GM23338 (cell line): ENCODE measurements around the gene CKB. TPM values are rescaled to one million over a fixed set of nuclear protein-coding genes. Genes with fewer than 3 reads are reported as not detected.

Experiments used
- ATAC-seq: fragments of 200-7000 bp; cut with Tn5 transposase; 3 replicates; pipeline ENCODE4 v1.9.1; 2020
- DNase-seq: peaks from one replicate; pipeline ENCODE4 v3.0.0-alpha.2; 2015; ENCODE audit warnings: low spot score
- H2AFZ ChIP-seq: fragments of 200-600 bp; sonication (generic); 2 replicates; pipeline ENCODE4 v1.8.0; 2016; ENCODE audit warnings: antibody characterized with exemption, mild to moderate bottlenecking, moderate library complexity
- H3F3A ChIP-seq: fragments of 200-600 bp; sonication (generic); replicated peaks from 2 replicates; pipeline ENCODE4 v1.8.0; 2017; ENCODE audit warnings: antibody characterized with exemption, mixed run types, low read depth
- H3K27ac ChIP-seq: fragments of 200-600 bp; sonication (generic); 2 replicates; pipeline ENCODE4 v1.6.1; 2016; ENCODE audit warnings: low read depth
- H3K27me3 ChIP-seq: fragments of 200-600 bp; sonication (generic); 2 replicates; pipeline ENCODE4 v1.8.0; 2016; ENCODE audit warnings: mild to moderate bottlenecking, mixed run types, moderate library complexity; ENCODE audit not compliant: insufficient read depth
- H3K36me3 ChIP-seq: fragments of 200-600 bp; sonication (generic); 2 replicates; pipeline ENCODE4 v1.8.0; 2016; ENCODE audit warnings: mild to moderate bottlenecking; ENCODE audit not compliant: insufficient read depth
- H3K4me1 ChIP-seq: fragments of 200-600 bp; sonication (generic); 2 replicates; pipeline ENCODE4 v1.8.0; 2016; ENCODE audit warnings: mild to moderate bottlenecking, moderate library complexity; ENCODE audit not compliant: insufficient read depth
- H3K4me2 ChIP-seq: fragments of 200-600 bp; sonication (generic); 2 replicates; pipeline ENCODE4 v1.7.1; 2017; ENCODE audit warnings: mixed run types
- H3K4me3 ChIP-seq: fragments of 200-600 bp; sonication (generic); 2 replicates; pipeline ENCODE4 v1.6.1; 2016; ENCODE audit warnings: mixed run types
- H3K79me2 ChIP-seq: fragments of 200-600 bp; sonication (generic); replicated peaks from 2 replicates; pipeline ENCODE4 v1.8.0; 2017; ENCODE audit warnings: mild to moderate bottlenecking; ENCODE audit not compliant: insufficient read depth
- H3K9me2 ChIP-seq: fragments of 200-600 bp; sonication (generic); 2 replicates; pipeline ENCODE4 v1.8.0; 2017; ENCODE audit not compliant: insufficient read depth
- H4K20me1 ChIP-seq: fragments of 200-600 bp; sonication (generic); replicated peaks from 2 replicates; pipeline ENCODE4 v1.8.0; 2017; ENCODE audit warnings: mild to moderate bottlenecking; ENCODE audit not compliant: insufficient read depth
- H3K27ac Mint-ChIP-seq: 2 replicates; pipeline ENCODE4 v1.8.0; 2020; ENCODE audit warnings: inconsistent platforms, mild to moderate bottlenecking, moderate library complexity, mixed read lengths
- H3K27me3 Mint-ChIP-seq: 3 replicates; pipeline ENCODE4 v1.8.0; 2022; ENCODE audit warnings: low read depth, mild to moderate bottlenecking, moderate library complexity, mixed read lengths, inconsistent platforms; ENCODE audit not compliant: insufficient read depth, poor library complexity
- H3K36me3 Mint-ChIP-seq: 3 replicates; pipeline ENCODE4 v1.8.0; 2021; ENCODE audit warnings: low read depth, mild to moderate bottlenecking, inconsistent platforms, moderate library complexity, mixed read lengths
- H3K4me1 Mint-ChIP-seq: 3 replicates; pipeline ENCODE4 v1.8.0; 2020; ENCODE audit warnings: mild to moderate bottlenecking, inconsistent platforms, mixed read lengths
- H3K4me3 Mint-ChIP-seq: 3 replicates; pipeline ENCODE4 v1.8.0; 2021; ENCODE audit warnings: moderate library complexity, mild to moderate bottlenecking, inconsistent platforms, mixed read lengths
- H3K9me3 Mint-ChIP-seq: 3 replicates; pipeline ENCODE4 v1.8.0; 2020; ENCODE audit warnings: moderate library complexity, mild to moderate bottlenecking, inconsistent platforms, mixed read lengths
- CREB1 ChIP-seq: fragments of 250-450 bp; sonication (Bioruptor Pico); IDR thresholded peaks from 2 replicates; pipeline ENCODE4 v1.5.0; 2020; ENCODE audit warnings: low read depth, mild to moderate bottlenecking, moderate library complexity
- ETS1 ChIP-seq: IDR thresholded peaks from 2 replicates; pipeline ENCODE4 v1.6.1; 2016; ENCODE audit warnings: antibody characterized with exemption
- EZH2 ChIP-seq: fragments of 200-600 bp; sonication (generic); IDR thresholded peaks from one replicate; pipeline ENCODE4 v1.8.0; 2017; ENCODE audit warnings: antibody characterized with exemption, mild to moderate bottlenecking, low read depth; ENCODE audit not compliant: unreplicated experiment
- EZH2phosphoT487 ChIP-seq: fragments of 200-600 bp; sonication (generic); IDR thresholded peaks from one replicate; pipeline ENCODE4 v1.8.1; 2018; ENCODE audit warnings: antibody characterized with exemption; ENCODE audit not compliant: unreplicated experiment
- JUNB ChIP-seq: IDR thresholded peaks from one replicate; pipeline ENCODE4 v1.6.1; 2016; ENCODE audit warnings: antibody characterized with exemption; ENCODE audit not compliant: unreplicated experiment
- POLR2AphosphoS5 ChIP-seq: IDR thresholded peaks from 2 replicates; pipeline ENCODE4 v1.6.1; 2016; ENCODE audit warnings: antibody characterized with exemption, low read depth
- STAT1 ChIP-seq: IDR thresholded peaks from one replicate; pipeline ENCODE4 v1.6.1; 2016; ENCODE audit warnings: antibody characterized with exemption; ENCODE audit not compliant: unreplicated experiment
- ZNF331 ChIP-seq: fragments of 250-450 bp; sonication (Bioruptor Pico); IDR thresholded peaks from 2 replicates; pipeline ENCODE4 v1.5.0; 2020; ENCODE audit warnings: low read depth, mild to moderate bottlenecking, moderate library complexity
- ZNF462 ChIP-seq: fragments of 250-450 bp; sonication (Bioruptor Pico); IDR thresholded peaks from 2 replicates; pipeline ENCODE4 v1.5.0; 2020; ENCODE audit warnings: mild to moderate bottlenecking, moderate library complexity
- polyA plus RNA-seq: library from polyadenylated mRNA; unstranded; fragments of >200 nt; fragmentation: Nextera tagmentation; extraction: Ambion mirVana; gene quantifications from 2 replicates; pipeline ENCODE4 v1.2.1, GENCODE V29; 2016
- total RNA-seq: library from RNA; depleted of rRNA; stranded (reverse); fragments of >200 nt; shearing (Covaris generic); gene quantifications from 2 replicates; pipeline ENCODE4 v1.2.3, GENCODE V29; 2014
- TF ChIP-seq, protein P1 (sequence below), 2 experiments: fragments of 200-600 bp in 1 of 2; sonication (generic) in 1 of 2; conservative IDR thresholded peaks; 2 replicates each; pipeline versions ENCODE4 v1.5.1 to v1.6.1; 2016 to 2017; ENCODE audit warnings: antibody characterized with exemption in 2 of 2, low read depth in 2 of 2, mild to moderate bottlenecking in 2 of 2, moderate library complexity in 1 of 2

CKB gene
- total and polyA plus RNA-seq, 2 experiments from 2014 or later: 604 to 852 TPM

DNA sequence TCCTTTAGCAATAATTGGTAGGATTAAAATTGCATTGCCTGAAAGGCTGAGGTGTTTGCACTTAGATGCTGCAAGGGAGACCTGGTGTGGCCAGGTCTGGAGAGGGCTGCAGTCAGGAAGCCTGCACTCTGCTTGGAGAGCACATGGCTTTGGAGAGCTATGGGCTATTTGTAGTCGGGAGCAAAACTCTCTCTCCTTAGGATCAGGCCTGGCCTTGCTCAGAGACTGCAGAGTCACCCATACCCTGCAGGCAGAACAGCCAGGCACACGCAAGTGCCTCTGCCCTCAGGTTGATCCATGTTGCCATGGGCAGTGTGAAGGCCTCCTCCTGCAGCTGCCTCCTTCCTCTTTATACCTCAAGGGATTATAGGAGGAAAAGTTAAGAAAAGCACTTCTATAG is 26.8 kb downstream of the CKB start (continued):
- TF ChIP-seq, protein P1, sequence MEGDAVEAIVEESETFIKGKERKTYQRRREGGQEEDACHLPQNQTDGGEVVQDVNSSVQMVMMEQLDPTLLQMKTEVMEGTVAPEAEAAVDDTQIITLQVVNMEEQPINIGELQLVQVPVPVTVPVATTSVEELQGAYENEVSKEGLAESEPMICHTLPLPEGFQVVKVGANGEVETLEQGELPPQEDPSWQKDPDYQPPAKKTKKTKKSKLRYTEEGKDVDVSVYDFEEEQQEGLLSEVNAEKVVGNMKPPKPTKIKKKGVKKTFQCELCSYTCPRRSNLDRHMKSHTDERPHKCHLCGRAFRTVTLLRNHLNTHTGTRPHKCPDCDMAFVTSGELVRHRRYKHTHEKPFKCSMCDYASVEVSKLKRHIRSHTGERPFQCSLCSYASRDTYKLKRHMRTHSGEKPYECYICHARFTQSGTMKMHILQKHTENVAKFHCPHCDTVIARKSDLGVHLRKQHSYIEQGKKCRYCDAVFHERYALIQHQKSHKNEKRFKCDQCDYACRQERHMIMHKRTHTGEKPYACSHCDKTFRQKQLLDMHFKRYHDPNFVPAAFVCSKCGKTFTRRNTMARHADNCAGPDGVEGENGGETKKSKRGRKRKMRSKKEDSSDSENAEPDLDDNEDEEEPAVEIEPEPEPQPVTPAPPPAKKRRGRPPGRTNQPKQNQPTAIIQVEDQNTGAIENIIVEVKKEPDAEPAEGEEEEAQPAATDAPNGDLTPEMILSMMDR (conservative IDR thresholded peaks at IDR 0.05; ENCODE audit: low read depth in 2 of 2): no peak

DNA sequence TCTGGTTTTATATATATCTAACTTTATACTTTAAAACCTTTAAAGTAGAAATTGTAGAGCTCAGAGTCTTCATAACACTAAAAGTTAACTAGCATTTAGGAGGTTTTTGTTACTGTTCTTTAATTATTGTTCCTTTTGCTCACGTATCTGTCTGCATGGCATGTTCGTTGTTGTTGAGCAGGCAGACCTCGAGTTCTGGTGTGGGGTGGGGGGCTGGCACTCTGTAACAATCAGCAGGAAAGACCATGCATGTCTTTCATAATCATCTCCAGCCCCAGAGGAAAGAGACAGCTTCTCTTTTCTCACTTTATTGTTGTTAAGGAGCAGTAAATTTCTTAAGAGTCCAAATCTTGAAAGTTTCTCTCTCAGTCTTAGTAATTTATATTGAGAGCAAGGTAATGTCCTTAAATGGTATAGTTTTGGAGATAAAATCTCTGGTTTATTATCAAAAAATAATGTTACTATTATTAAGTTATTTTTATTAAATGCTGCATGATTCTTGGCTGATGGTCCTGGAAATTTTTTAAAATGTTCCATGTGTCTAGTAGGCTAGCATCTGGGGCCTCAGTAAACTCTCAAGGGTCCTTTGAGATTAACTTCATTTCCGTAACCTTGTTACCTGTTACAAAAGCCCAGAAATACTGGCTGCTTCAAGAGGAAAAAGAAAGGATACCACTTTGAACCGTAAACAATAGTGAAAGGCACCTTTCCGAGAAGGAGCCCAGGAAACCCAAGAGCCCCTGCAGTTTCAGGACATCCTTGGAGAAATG is 30.3 kb downstream of the CKB start:
- Histone ChIP-seq H3K27me3 (no peaks in the 10 kb centered on the region), H3K27ac (peak overlapping the region; percentile 52; the same call in 1 of the 2 replicates), H2AFZ (no peak overlapping the region), H4K20me1 (no peaks in the 10 kb centered on the region; the same call in 1 of the 2 replicates), H3K4me2 (no peak overlapping the region), H3K36me3 (peaks cover 24% of the 10 kb centered on the region; the same call in 1 of the 2 replicates), H3K4me1 (no peaks in the 10 kb centered on the region), H3K79me2 (no peaks in the 10 kb centered on the region), H3K4me3 (no peak overlapping the region), H3K9me2 (no peaks in the 10 kb centered on the region), H3F3A (no peaks in the 10 kb centered on the region)
- Mint-ChIP-seq H3K9me3 (no peaks in the 10 kb centered on the region), H3K27ac (no peak overlapping the region), H3K36me3 (peaks cover 25% of the 10 kb centered on the region), H3K4me1 (no peaks in the 10 kb centered on the region), H3K27me3 (no peaks in the 10 kb centered on the region), H3K4me3 (no peak overlapping the region)
- ATAC-seq (no peak), DNase-seq (no peak)
- TF ChIP-seq CREB1 (CRISPR knock-in tag): no peak
- no peak for TF ChIP-seq JUNB
- TF ChIP-seq STAT1: no peak
- no peak for TF ChIP-seq EZH2phosphoT487
- TF ChIP-seq POLR2AphosphoS5: no peak
- no peak for TF ChIP-seq ZNF331 (CRISPR knock-in tag)
- no peak for TF ChIP-seq ETS1
- TF ChIP-seq, protein P1 (conservative IDR thresholded peaks at IDR 0.05; ENCODE audit: low read depth in 2 of 2): no peak
- TF ChIP-seq ZNF462 (CRISPR knock-in tag): no peak
- no peak for TF ChIP-seq EZH2
